GM18519 (cell line): Measurements from ENCODE around the gene COX7B2.
A peak's percentile ranks its signal among the peaks of the same experiment; 100 is the strongest.

Source experiments
- ATAC-seq: cut with Tn5 transposase; IDR thresholded peaks from one replicate; pipeline ENCODE4 v1.9.1; 2021; ENCODE audit warnings: mild to moderate bottlenecking, moderate library complexity; ENCODE audit not compliant: unreplicated experiment, low FRiP score

Gene COX7B2

GRCh38 chr4:46894826-46895225 lies 14.2 kb downstream of the COX7B2 start:
- no peak for ATAC-seq

- ATAC-seq, result no peak
These were observed 19.0 kb downstream of the COX7B2 start for GRCh38 chr4:46890056-46890455.

GRCh38 chr4:46889410-46889809 lies 19.6 kb downstream of the COX7B2 start:
- ATAC-seq, result no peak

- ATAC-seq, result peak; percentile 50
These were observed 22.3 kb downstream of the COX7B2 start for GRCh38 chr4:46886711-46887110.

- ATAC-seq, result no peak
These were observed 30.4 kb downstream of the COX7B2 start for GRCh38 chr4:46878641-46879040.

- no peak for ATAC-seq
These were observed 34.2 kb downstream of the COX7B2 start for GRCh38 chr4:46874811-46875210.

- ATAC-seq, result no peak
These were observed 38.6 kb downstream of the COX7B2 start for GRCh38 chr4:46870411-46870810.

- ATAC-seq, result no peak
These were observed 52.7 kb downstream of the COX7B2 start for GRCh38 chr4:46856333-46856732.

- ATAC-seq, result no peak
These were observed 56.2 kb downstream of the COX7B2 start for GRCh38 chr4:46852800-46853199.

- no peak for ATAC-seq
These were observed 59.0 kb downstream of the COX7B2 start for GRCh38 chr4:46850026-46850425.

GRCh38 chr4:46844325-46844917 lies 64.6 kb downstream of the COX7B2 start:
- peak; percentile 42 for ATAC-seq

GRCh38 chr4:46839128-46839527 lies 69.9 kb downstream of the COX7B2 start:
- no peak for ATAC-seq

- ATAC-seq, result no peak
These were observed 71.4 kb downstream of the COX7B2 start for GRCh38 chr4:46837639-46838038.

GRCh38 chr4:46836584-46836983 lies 72.5 kb downstream of the COX7B2 start:
- no peak for ATAC-seq

GRCh38 chr4:46830971-46831454 lies 78.0 kb downstream of the COX7B2 start:
- no peak for ATAC-seq

- no peak for ATAC-seq
These were observed 88.9 kb downstream of the COX7B2 start for GRCh38 chr4:46820154-46820553.

- no peak for ATAC-seq
These were observed 90.0 kb downstream of the COX7B2 start for GRCh38 chr4:46819095-46819494.

- ATAC-seq, result no peak
These were observed 90.4 kb downstream of the COX7B2 start for GRCh38 chr4:46818604-46819003.

GRCh38 chr4:46817806-46818205 lies 91.2 kb downstream of the COX7B2 start:
- no peak for ATAC-seq

- no peak for ATAC-seq
These were observed 104.1 kb downstream of the COX7B2 start for GRCh38 chr4:46804781-46805413.

GRCh38 chr4:46793036-46793435 lies 116.0 kb downstream of the COX7B2 start:
- no peak for ATAC-seq

GRCh38 chr4:46781434-46782092 lies 127.5 kb downstream of the COX7B2 start:
- no peak for ATAC-seq
